Right lobe of liver (tissue), 4 donors: Measurements from ENCODE around the gene EEFSEC.

ENCODE experiments used
- CTCF ChIP-seq, 4 donors: fragments of 200-600 bp in 3 of 4; fragments of 450-650 bp in 1 of 4; IDR thresholded peaks; one replicate each; pipeline versions ENCODE4 v1.5.1 to v1.8.0; 2016 to 2022; ENCODE audit warnings: antibody characterized with exemption in 4 of 4, mild to moderate bottlenecking in 2 of 4
- POLR2A ChIP-seq: fragments of 450-650 bp; IDR thresholded peaks from one replicate; pipeline ENCODE4 v1.6.1; 2017; ENCODE audit warnings: antibody characterized with exemption, mild to moderate bottlenecking
- donor health status: DM: no; HTN: no; CAD: no.
- donor health status: DM: no; HTN: no; CAD: no.
- donor health status: DM: no; HTN: yes; CAD: no.

- no peak for TF ChIP-seq CTCF (IDR thresholded peaks at IDR 0.05)
- TF ChIP-seq POLR2A: no peak
Measured at GRCh38 chr3:128433837-128434165, 280.5 kb downstream of the EEFSEC start.
